IMR-90 (cell line): ENCODE results near the gene SLC25A26.

ENCODE experiments used
- CEBPB ChIP-seq: IDR thresholded peaks from 2 replicates; pipeline ENCODE4 v1.6.1; 2012; ENCODE audit warnings: low read depth, low read length, improper control_type of control experiment
- ELK1 ChIP-seq: fragments of 150-350 bp; IDR thresholded peaks from 2 replicates; pipeline ENCODE4 v1.6.1; 2016; ENCODE audit warnings: low read depth, mild to moderate bottlenecking, low read length, moderate library complexity, borderline replicate concordance
- MAFK ChIP-seq: IDR thresholded peaks from 2 replicates; pipeline ENCODE4 v1.6.1; 2012; ENCODE audit warnings: low read depth, low read length, improper control_type of control experiment
- MXI1 ChIP-seq: IDR thresholded peaks from 2 replicates; pipeline ENCODE4 v1.6.1; 2012; ENCODE audit warnings: low read depth, mild to moderate bottlenecking, low read length, moderate library complexity, borderline replicate concordance
- NFE2L2 ChIP-seq: fragments of 150-350 bp; IDR thresholded peaks from 2 replicates; pipeline ENCODE4 v1.6.1; 2016; ENCODE audit warnings: low read depth, mild to moderate bottlenecking, low read length
- POLR2A ChIP-seq: IDR thresholded peaks from 2 replicates; pipeline ENCODE4 v1.6.1; 2012; ENCODE audit warnings: mild to moderate bottlenecking, low read depth, low read length
- RFX5 ChIP-seq: IDR thresholded peaks from 2 replicates; pipeline ENCODE4 v1.8.0; 2012; ENCODE audit warnings: low read depth, mild to moderate bottlenecking, low read length, moderate library complexity
- TF ChIP-seq, protein P1 (sequence below): conservative IDR thresholded peaks from 2 replicates; pipeline ENCODE4 v1.5.1; 2012; ENCODE audit warnings: mild to moderate bottlenecking, low read depth, low read length, improper control_type of control experiment
- TF ChIP-seq, protein P2 (sequence below): fragments of 150-350 bp; IDR thresholded peaks from 2 replicates; pipeline ENCODE4 v1.6.1; 2017; ENCODE audit warnings: mild to moderate bottlenecking, antibody characterized with exemption, low read length, low read depth

DNA sequence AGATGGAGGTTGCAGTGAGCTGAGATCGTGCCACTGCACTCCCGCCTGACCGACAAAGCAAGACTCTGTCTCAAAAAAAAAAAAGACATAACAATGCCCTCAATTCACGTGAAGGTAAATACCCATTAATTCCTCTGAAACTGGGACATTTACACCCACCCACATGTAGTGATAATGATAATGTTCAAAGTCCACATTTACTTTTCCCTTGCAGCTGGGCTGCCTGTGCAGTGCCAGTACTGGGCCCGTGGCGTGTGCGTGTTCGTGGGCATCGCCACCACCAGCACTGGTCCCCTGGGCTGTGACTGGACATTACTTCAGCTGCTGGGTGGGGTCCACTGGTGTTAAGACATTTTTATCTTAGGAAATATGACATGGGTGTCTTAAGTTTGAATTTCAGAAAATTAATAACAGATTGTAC lies 123.6 kb downstream of the SLC25A26 start:
- TF ChIP-seq, protein P1, sequence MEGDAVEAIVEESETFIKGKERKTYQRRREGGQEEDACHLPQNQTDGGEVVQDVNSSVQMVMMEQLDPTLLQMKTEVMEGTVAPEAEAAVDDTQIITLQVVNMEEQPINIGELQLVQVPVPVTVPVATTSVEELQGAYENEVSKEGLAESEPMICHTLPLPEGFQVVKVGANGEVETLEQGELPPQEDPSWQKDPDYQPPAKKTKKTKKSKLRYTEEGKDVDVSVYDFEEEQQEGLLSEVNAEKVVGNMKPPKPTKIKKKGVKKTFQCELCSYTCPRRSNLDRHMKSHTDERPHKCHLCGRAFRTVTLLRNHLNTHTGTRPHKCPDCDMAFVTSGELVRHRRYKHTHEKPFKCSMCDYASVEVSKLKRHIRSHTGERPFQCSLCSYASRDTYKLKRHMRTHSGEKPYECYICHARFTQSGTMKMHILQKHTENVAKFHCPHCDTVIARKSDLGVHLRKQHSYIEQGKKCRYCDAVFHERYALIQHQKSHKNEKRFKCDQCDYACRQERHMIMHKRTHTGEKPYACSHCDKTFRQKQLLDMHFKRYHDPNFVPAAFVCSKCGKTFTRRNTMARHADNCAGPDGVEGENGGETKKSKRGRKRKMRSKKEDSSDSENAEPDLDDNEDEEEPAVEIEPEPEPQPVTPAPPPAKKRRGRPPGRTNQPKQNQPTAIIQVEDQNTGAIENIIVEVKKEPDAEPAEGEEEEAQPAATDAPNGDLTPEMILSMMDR = no peak
- no peak for TF ChIP-seq MXI1
- TF ChIP-seq MAFK = no peak
- TF ChIP-seq CEBPB = no peak
- no peak for TF ChIP-seq POLR2A
- TF ChIP-seq RFX5 = no peak
- TF ChIP-seq ELK1 = no peak
- no peak for TF ChIP-seq NFE2L2
- TF ChIP-seq, protein P2, sequence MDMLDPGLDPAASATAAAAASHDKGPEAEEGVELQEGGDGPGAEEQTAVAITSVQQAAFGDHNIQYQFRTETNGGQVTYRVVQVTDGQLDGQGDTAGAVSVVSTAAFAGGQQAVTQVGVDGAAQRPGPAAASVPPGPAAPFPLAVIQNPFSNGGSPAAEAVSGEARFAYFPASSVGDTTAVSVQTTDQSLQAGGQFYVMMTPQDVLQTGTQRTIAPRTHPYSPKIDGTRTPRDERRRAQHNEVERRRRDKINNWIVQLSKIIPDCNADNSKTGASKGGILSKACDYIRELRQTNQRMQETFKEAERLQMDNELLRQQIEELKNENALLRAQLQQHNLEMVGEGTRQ = no peak
